Measurements from ENCODE around the gene GRAPL.
"Not testable (repeated sequence)": the region's sequence is repeated elsewhere in the genome, so short reads cannot be mapped to it uniquely, and the experiment has no call there.

GRAPL gene

DNA sequence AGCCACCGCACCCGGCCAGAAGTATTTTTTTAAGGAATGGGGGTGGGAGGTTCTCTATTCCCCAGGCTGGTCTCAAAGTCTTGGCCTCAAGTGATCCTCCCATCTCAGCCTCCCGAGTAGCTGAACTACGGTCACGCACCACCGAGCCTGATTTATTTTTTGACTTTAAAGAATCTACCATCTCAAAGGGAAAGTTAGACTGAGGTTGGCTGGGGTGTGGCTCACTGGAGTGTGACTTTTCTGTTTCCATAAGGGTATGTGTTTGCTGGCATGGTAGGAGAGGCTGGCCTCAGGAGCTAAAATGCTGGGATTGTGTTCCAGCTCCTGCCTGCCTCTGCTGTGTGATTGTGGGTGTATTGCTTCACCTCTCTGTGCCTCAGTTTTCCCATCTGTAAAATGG is 10.6 kb downstream of the GRAPL start:
- DNase-seq: not testable (repeated sequence)

GRCh38 chr17:19141366-19142155 is 14.2 kb downstream of the GRAPL start:
- not testable (repeated sequence) for DNase-seq

DNA sequence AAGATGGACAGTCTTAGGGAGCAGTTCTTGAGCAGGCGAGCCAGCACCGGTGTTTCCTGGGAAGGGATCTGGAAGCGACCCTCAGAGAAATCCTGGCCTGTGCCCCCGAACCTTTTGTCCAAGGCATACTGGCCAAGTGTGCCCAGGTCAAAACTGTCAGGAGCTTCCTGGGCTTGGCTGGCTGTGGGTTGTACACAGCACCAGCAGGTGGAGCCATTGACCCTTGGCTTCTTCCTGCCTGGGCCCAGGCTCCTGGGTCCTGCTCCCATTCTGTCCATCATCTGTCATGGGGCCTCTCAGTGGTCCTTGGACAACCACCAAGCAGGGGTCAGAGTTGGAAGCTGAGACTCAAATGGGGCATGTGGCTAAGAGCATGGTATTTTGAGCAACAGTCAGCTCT is 15.0 kb downstream of the GRAPL start:
- not testable (repeated sequence) for DNase-seq

- not testable (repeated sequence) for DNase-seq
Measured at GRCh38 chr17:19143097-19143777, 15.8 kb downstream of the GRAPL start.

DNA sequence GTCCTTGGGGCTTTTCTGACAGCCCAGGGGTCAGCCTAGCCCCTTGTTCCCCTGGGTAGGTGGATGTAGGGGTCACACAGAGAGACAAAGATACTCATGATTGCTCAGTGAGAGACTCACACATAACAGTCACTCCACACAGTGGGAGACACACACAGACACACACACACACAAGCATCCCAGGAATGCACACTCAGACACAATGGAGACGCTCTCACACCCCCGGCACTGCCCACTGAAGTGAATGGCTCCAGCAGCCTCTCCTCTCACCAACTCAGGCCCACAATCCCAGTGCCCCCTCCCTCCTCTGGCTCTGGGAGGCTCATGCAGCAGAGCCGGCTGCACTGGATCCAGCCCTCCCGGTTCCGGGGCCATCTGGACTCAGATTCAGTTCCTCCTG is 17.0 kb downstream of the GRAPL start:
- not testable (repeated sequence) for DNase-seq

GRCh38 chr17:19145471-19145870 is 18.1 kb downstream of the GRAPL start:
- not testable (repeated sequence) for DNase-seq

DNA sequence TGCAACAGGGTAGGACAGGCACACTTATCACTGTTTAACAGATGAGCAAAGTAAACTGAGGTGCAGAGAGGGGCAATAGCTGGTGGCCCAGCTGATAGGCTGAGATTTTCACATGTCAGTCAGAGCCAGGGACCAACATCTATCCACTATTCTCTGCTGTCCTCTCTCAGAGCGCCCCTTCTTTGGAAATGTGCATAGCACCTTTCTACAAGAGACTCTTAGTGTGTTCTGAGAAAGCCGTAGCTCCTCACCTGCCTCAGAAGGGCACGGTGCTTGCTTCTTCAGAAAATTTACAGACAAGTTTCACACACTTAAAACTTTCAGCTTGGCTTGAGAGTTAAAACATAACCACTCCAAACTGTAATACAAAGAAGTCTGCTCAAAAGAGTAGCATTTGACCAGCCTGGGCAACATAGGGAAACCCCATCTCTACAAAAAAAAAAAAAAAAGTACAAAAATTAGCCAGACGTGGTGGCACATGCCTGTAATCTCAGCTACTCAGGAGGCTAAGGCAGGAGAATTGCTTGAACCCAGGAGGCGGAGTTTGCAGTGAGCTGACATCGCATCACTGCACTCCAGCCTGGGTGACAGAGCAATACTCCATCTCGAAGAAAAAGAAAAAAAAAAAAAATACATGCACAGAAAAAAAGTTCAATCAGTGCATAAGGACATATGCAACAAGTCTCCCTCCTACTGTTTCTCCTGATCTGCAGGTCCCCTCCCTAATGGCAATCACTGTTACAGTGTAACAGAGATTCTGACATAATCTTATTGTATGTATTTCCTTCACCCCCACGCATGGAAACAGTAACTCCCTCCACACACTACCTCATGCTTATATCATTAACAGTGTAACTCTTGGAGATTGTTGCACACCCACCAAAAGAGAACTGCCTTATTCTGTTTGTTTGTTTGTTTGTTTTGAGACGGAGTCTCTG is 23.6 kb downstream of the GRAPL start:
- DNase-seq: not testable (repeated sequence)

GRCh38 chr17:19157628-19158027 is 30.2 kb downstream of the GRAPL start:
- not testable (repeated sequence) for DNase-seq

- DNase-seq: not testable (repeated sequence)
Measured at GRCh38 chr17:19158478-19158877, 31.1 kb downstream of the GRAPL start.

DNA sequence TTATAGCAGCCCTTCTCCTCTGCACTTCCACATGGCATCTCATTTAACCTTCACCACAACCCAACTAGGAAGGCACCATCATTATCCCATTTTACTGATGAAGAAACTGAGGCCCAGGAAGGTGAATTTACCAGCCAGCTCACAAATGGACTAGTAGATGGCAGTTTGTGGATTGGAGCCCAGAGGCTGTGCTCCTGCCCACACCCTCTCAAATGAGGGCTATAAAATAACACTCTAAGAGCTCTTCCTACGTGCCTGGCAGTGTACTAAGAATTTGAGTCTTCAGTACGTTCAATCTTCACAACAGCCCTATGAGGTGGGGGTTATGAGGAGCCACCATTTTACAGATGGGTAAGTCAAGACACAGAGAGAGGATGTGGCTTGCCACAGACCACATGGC is 31.5 kb downstream of the GRAPL start:
- not testable (repeated sequence) for DNase-seq

DNA sequence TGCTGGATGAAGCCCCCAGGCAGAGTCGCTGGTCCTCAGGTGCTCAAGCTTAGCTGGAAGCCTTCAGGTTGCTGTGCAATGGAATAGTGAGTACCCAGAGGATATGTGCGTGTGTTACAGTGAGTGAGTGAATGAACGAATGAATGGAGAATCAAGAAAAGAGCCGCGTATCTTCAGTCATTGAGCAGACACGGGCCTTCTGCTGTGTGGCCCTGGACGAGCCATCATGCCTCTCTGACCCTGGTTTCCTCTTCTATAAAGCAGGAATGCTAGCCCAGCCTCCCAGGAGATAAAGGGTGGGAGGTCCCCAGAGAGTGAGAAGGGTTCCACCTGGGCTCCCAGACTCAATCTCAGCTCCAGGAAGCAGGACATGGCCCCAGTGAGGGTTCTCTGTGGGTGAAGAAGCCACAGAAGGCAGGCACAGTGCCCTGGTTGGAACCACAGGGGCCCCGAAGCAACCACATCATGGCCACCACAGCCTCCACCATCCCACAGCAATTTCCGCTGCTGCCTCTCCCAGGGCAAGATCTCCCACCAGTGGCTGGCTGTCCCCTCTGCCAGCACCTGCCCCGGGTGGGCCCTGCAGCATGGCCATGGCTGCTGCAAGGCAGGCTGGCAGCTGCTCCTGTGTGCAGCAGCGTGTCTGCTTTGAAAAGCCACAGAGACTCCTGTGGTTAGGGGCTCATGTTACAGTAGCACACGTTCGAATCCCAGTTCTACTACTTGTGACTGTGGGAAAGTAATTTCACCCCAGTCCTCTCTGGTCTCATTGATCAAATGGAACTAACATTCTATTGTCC is 34.1 kb downstream of the GRAPL start:
- DNase-seq: not testable (repeated sequence)

DNA sequence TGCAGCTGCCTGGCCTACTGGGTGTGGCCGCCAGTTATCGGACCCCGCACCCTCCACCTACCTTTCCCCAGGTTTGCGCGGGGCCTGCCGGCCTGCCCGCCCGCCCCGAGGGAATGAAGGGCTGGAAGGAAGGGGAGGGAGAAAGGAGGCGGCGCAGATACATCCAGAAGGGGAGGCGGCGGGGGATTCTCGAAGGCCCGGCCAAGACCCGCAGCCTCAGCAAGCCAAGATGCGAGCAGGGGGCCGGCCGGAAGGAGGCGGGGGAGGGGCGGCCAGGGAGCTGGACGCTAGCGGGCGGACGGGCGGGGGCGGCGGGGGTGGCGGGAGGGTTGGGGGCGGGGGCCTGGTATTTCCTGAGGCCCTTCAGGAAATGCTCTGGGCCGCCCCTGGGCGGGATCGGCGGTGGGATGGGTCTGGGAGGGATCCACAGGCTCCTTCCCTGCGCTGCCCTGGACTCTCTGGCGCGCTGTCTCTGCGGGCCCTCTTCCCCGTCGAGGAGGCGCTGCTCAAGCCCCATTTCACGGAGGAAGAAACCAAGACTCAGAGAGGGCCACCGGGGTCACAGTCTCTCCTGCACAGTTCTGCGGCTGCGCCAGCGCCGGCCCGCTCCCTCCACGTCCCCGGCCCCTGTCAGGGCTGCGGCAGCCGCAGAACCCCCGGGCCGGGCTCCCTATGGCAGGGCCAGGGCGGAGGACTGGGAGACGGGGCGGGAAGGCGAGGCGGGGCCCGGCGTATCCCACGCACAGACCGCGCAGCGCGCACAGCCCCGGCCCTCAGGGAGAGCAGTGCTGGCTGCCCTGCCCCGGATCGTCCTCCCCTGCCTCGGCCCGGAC is 35.2 kb downstream of the GRAPL start:
- not testable (repeated sequence) for DNase-seq

DNA sequence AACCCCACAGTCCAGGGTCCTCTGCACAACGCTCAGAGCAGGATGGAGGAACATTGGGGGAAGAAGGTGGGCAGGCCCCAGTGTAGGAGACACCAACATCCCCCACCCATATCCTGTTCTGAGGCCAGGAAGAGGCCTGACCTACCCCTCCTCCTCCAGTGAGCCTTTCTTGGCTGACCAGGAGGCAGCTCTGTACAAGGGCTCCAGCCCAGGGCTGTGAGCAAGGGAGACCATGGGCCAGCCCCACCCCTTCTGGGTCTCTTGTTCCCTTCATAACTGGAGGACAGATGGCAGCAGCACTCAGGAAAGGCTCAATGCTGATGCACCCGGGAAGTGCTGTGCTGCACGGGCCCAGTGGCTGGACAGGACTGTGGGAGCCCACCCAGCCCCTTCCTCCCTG is 47.0 kb downstream of the GRAPL start:
- not testable (repeated sequence) for DNase-seq

GRCh38 chr17:19175410-19175809 is 48.0 kb downstream of the GRAPL start:
- DNase-seq: not testable (repeated sequence)

GRCh38 chr17:19181040-19181875 is 53.9 kb downstream of the GRAPL start:
- DNase-seq: not testable (repeated sequence)

DNA sequence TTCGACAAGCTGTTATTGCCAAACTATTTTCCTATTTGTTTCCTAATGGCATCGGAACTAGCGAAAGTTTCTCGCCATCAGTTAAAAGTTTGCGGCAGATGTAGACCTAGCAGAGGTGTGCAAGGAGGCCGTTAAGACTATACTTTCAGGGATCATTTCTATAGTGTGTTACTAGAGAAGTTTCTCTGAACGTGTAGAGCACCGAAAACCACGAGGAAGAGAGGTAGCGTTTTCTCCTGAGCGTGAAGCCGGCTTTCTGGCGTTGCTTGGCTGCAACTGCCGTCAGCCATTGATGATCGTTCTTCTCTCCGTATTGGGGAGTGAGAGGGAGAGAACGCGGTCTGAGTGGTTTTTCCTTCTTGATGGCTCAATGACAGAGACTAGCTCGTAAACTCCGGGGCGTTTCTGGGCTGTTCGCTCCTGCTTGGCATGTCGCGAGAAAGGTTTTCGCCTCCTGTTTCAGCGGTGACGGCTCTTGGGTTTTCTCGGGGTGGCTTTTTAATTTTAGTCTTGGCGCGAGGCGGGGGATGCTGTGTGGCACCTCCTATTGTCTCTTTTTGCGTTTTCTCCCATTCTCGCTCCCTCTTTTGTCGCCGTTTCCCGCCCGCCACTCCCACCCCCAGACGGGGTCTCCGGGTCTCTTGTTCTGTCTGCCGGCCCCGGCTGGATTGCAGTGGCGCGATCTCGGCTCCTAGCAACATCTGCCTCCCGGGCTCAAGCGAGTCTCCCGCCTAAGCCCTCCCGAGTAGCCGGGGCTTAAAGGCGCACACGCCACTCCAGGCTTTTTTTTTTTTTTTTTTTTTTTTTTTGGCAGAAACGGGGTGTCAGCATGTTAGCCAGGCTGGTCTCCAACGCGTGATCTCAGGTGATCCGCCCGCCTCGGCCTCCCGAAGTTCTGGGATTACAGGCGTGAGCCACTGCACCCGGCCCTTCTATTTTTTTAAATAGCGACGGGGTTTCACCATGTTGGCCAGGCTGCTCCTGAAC is 60.8 kb downstream of the GRAPL start:
- not testable (repeated sequence) for DNase-seq

- DNase-seq: not testable (repeated sequence)
Measured at GRCh38 chr17:19188870-19189708, 61.7 kb downstream of the GRAPL start.

Data from NCI-H526 (cell line).